ENCODE results near the gene DTX4.
A peak's percentile ranks its signal among the peaks of the same experiment; 100 is the strongest.
"Not testable (repeated sequence)": the region's sequence is repeated elsewhere in the genome, so short reads cannot be mapped to it uniquely, and the experiment has no call there.

The DTX4 gene

GRCh38 chr11:59171508-59172322 is at the start of gene DTX4:
DTX4 (plus strand) TSS chr11:59172132; CDS start chr11:59172596, 464 bp downstream.
- peak; percentile 78 for DNase-seq (ENCODE audit: low read depth)

DNA sequence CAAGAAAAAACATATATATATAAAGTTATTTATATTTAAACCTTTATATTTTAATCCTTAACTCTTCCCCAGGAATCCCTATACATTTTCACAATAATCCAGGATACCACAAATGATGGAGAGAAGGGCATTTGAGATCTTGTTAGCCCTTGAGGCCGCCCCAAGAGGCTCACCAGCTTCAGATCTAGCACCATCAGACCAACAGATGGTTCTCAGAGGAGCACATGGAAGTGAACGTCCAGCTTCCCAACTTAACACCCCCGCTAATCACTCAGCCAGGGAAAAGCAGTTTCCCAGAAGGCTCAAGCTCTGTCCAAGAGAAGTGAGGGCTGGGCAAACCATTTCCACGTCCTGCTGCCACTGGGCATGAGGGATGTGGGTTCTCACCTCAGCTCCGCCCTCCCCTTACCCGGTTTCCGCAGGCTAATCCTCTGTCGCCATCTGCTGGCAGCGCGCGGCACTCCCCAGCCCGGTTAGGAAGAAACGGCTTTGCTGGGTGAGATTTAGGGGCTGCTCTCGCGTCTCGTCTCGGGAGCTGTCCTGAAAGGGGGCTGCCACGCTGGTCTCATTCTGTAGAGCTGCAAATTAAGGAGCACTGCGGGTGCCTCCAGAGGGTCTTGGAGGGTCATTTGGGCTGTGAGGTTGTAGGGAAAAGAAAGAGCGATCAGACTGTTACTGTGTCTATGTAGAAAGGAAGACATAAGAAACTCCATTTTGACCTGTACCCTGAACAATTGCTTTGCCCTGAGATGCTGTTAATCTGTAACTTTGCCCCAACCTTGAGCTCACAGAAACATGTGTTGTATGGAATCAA is 36.1 kb upstream of the DTX4 start:
- peak; percentile 74 for DNase-seq (ENCODE audit: low read depth)

GRCh38 chr11:59136551-59136950 is 35.4 kb upstream of the DTX4 start:
- not testable (repeated sequence) for DNase-seq (ENCODE audit: low read depth)

DNA sequence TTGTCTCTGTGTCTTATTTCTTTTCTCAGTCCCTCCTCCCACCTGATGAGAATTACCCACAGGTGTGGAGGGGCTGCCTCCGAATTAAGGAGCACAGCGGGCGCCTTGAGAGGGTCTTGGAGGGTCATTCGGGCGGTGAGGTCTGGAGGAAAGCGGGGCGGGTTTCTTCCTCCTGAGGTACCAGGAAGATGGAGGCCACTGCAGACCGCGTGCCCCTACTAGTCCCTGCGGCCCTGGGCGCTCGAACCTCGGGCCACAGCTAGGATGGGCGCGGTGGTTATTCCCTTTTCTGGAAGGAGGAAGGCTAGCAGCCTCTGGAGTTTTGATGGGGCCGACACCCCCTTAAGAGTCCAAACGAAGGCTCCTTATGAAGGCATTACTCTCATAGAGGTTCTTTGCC is 34.7 kb upstream of the DTX4 start:
- no peak for DNase-seq (ENCODE audit: low read depth)

DNA sequence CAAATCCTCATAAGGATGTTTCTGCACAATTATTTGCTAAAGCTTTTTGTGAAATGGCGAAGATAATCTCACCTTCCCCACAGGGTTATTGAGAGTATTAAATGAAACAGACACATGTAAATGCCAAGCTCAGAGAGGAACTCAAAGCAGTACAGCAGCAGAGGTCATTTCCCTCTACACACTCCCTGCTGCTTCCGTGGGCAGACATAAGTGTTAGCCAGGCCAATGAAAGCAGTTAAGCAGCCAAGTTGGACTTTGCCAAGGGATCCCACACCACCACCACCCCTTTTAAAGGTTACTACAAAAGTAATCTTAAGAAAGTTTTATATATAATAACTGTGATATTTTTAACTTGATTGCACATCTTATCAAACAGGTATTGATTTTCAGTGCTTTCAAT is 33.3 kb upstream of the DTX4 start:
- DNase-seq (ENCODE audit: low read depth), result no peak

- DNase-seq (ENCODE audit: low read depth), result no peak
Measured at GRCh38 chr11:59141191-59141590, 30.7 kb upstream of the DTX4 start.

- no peak for DNase-seq (ENCODE audit: low read depth)
Measured at GRCh38 chr11:59141673-59142460, 30.1 kb upstream of the DTX4 start.

DNA sequence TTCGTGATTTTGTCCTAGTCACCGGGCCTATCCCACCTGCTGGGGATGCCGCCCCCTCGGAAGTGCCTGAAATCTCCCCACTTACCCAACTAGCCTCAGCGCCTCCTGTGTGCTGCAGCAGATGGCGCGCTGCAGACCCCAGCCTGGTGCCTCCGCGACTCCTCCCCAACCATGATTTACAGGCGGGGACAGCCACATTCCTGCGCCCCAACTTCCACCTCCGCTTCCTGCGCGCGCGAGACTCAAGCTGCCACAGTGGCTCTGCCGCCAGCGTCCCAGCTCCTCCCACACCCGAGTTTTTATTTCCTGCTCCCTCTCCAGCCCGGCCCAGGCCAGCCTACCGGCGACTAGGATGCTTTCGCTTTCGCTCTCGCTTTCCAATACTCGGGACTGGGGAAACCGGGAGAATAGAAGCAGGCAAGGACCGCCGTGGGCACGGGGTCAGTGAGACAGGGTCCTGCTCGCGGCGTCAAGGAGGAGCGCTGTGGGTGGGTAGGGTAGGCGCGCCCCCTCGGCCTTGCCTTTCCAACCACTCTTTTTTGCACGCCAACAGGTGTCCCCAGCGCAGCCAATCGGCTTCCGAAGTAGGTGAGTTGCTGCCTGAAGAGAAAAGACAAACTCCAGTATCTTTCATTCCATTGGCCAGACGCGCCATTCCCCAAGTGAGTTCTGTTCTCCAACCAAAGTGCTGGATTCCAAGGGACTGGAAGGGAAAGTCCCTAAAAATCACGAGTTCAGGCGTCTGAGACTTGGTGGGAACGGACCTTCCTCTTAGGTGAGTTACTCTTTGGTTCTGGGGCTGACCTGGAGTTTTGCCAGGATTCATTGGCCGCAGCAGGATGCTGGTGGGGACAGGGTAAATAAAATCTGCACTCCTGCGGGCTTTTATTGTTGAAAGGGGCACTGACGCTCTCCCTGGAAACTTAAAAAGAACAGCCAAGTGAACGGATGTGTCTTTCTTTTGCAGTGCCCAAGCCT is 29.1 kb upstream of the DTX4 start, which contains the start of gene FAM111A:
TSS of gene FAM111A (plus strand) at position 327 of the 978 bp plus-strand sequence. CDS start 6,017 bp downstream, outside the sequence.
- peak; percentile 75 for DNase-seq (ENCODE audit: low read depth)

- no peak for DNase-seq (ENCODE audit: low read depth)
Measured at GRCh38 chr11:59144096-59144495, 27.8 kb upstream of the DTX4 start.

GRCh38 chr11:59144579-59145345 is 27.2 kb upstream of the DTX4 start:
- DNase-seq (ENCODE audit: low read depth), result peak; percentile 50

DNA sequence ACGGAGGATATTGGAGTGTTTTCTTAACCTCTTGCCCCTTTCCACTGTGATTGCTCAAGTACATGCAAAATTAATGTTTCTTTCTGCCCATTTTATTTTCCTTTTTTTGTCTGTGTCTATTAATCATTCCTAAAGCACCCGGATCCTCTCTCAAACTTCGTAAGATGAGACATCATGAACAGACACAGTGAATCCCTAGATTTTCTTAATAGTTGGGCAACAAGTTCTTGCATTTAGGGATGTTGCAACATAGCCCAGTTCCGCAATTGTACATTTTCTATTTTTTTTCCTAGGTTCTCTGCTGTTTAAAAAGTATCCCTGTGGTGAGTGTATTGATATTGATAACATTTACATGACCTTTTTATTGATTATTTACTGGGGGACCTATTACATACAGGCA is 26.4 kb upstream of the DTX4 start:
- DNase-seq (ENCODE audit: low read depth), result no peak

GRCh38 chr11:59151761-59152160 is 20.2 kb upstream of the DTX4 start:
- DNase-seq (ENCODE audit: low read depth), result no peak

- no peak for DNase-seq (ENCODE audit: low read depth)
Measured at GRCh38 chr11:59152312-59152951, 19.5 kb upstream of the DTX4 start.

DNA sequence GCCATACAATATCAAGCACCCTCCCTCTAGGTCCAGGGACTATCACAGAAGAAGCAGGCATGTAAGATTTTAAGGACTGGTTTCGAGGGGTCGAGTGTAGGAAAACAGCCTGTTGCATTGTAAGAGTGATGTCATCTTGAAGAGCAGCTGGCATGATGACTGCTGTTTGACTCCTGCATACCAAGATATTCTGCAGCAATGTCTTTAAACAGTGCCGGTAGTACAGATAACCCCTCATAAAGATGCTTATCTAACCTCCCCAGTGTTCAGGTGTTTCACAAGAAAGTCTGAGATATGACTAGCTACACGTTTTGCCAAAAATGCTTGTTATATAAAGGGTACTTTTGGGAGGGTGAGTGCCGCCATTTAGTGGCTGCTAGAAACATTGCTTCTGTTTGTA is 17.3 kb upstream of the DTX4 start:
- no peak for DNase-seq (ENCODE audit: low read depth)

DNA sequence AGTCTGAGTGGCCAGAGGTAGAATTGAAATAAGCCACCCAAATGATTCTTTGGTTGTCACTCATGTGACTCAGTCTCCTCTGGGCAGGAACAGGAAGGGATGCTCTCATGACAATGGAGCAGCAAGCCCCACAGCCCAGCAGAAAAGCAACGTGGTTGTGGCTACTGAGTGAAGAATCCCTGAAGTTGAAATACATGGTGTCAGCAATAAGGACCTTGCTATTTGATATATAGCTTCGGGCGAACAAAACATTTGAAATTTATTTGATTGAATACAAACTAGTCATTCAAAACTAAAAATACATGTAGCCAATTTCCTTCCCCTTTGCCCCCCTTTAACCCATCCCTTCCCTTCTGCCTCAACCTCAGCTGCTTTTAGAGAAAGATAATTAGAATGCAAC is 14.5 kb upstream of the DTX4 start:
- no peak for DNase-seq (ENCODE audit: low read depth)

- peak; percentile 28 for DNase-seq (ENCODE audit: low read depth)
Measured at GRCh38 chr11:59158206-59159068, 13.5 kb upstream of the DTX4 start.

DNA sequence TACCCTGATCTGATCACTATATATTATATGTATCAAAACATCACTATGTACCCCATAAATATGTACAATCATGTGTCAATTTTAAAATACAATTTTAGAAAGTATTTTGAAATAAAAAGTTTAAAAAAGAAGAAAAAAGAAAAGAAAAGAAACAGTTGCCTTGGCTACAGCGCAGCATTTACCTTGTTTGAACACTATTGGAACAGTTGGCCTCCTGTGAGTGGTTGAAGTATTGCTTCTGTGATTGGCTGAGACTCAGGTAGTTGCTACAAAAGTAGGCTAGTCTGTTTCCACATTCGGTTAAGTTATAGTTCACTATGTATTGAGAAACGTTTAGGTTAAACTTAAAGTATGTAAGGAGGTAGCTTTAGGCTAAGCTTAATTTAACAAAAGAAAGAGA is 7.9 kb upstream of the DTX4 start:
- no peak for DNase-seq (ENCODE audit: low read depth)

GRCh38 chr11:59172345-59173079 is 580 bp downstream of the DTX4 start:
- DNase-seq (ENCODE audit: low read depth), result peak; percentile 5
